Muscle layer of colon (tissue), 2 donors: Measurements from ENCODE around the gene HPGD.

Source experiments
- H3K27ac ChIP-seq: one replicate; pipeline ENCODE4 v1.7.0; 2013; ENCODE audit warnings: low read depth, mild to moderate bottlenecking, low read length, moderate library complexity
- H3K27me3 ChIP-seq, 2 donors: one replicate each; pipeline ENCODE4 v1.7.0; 2013; ENCODE audit warnings: low read length in 2 of 2, mild to moderate bottlenecking in 2 of 2; ENCODE audit not compliant: insufficient read depth in 2 of 2, control insufficient read depth in 1 of 2
- H3K36me3 ChIP-seq: one replicate; pipeline ENCODE4 v1.7.0; 2013; ENCODE audit warnings: mild to moderate bottlenecking, low read length; ENCODE audit not compliant: insufficient read depth
- H3K4me1 ChIP-seq: one replicate; pipeline ENCODE4 v1.7.0; 2013; ENCODE audit warnings: mild to moderate bottlenecking, low read length; ENCODE audit not compliant: insufficient read depth
- H3K4me3 ChIP-seq, 2 donors: one replicate each; pipeline ENCODE4 v1.7.0; 2013; ENCODE audit warnings: low read length in 2 of 2, low read depth in 1 of 2, mild to moderate bottlenecking in 1 of 2, moderate library complexity in 1 of 2
- H3K9ac ChIP-seq: one replicate; pipeline ENCODE4 v1.7.0; 2013; ENCODE audit warnings: low read length
- H3K9me3 ChIP-seq: one replicate; pipeline ENCODE4 v1.7.0; 2013; ENCODE audit warnings: mild to moderate bottlenecking, low read length
- donor health status: abdominal sarcoma.
- donor health status: Adenocarcinoma of cecum.

HPGD gene

DNA sequence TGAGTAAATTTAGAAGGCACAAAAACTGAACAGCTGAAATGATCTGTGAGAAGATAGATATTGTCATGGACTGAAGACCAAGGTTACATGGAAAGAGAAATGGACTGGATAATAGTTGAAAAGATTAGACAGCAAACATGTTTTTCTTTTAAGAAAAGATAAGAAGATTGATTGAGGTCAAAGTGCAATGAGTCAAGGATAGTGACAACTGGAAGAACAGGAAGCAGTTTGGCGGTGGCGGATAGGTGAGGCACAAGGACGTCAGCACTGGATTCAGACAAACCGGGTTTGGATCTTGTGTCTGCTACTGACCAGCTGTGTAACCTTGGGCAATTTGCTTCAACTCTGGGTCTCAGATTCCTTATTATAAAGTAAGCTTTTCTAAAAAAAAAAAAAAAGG, 2.0 kb upstream of the HPGD start:
- Histone ChIP-seq H3K4me3 (no peak overlapping the region), H3K9ac (no peak overlapping the region), H3K27me3 (no peaks in the 10 kb centered on the region)

DNA sequence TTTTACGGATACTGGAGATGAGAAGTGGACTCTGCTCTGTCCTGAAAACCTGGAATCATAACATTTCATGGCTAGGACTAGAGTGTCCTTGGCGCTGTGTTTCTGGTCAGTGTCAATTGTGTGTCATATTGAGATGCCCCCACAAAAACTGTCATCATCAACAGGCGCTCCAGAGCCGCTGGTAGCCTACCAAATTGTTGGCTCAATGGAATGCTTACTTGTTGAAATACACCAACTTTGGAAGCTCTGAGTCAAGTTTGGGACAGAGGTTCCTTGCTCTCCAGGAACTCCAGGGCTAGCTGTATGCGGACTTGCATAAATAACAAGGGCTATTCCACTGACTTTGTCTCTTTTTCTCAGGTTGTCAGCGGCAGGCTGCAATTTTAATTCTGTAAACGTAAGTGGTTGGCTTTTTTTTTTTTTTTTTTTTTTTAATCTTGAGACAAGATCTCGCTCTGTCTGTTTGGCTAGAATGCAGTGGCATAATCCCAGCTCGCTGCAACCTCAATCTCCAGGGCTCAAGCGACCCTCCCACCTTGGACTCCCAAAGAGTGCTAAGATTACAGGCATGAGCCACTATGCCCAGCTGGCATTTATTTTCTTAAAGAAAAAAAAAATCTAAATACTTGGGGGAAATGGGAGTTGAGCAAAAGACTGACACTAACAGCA, 871 bp upstream of the HPGD start:
- no peaks in the 10 kb centered on the region for H3K36me3 ChIP-seq
- peak overlapping the region; percentile 92 for H3K4me3 ChIP-seq
- no peaks in the 10 kb centered on the region for H3K27me3 ChIP-seq
- peak overlapping the region; percentile 77 for H3K9ac ChIP-seq
- H3K4me1 ChIP-seq, result peaks cover 12% of the 10 kb centered on the region
- H3K27ac ChIP-seq, result peak overlapping the region; percentile 71
- no peaks in the 10 kb centered on the region for H3K9me3 ChIP-seq

More for the DNA sequence above, 2.0 kb upstream of the HPGD start:
- Histone ChIP-seq H3K9me3 (no peaks in the 10 kb centered on the region), H3K4me1 (peaks cover 12% of the 10 kb centered on the region), H3K36me3 (no peaks in the 10 kb centered on the region), H3K27ac (no peak overlapping the region)

DNA sequence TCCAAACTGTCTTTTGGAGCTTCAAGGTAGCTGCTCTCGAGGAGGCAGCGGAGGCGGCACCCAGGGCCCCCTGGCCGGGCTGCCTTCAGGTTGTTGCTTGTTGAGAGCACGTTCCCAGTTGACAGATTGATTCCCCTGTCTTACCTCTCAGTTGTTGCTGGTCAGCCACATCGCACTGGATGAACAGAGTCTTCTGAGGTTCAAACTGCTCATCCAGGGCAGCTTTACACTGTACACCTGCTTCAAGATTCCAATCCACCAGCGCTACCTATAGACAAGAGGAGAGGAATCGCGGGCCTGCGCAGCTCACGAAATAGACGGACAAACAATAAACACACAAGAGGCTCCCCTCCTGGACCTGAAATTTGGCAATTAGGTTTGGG, 497 bp downstream of the HPGD start:
- Histone ChIP-seq H3K36me3 (no peaks in the 10 kb centered on the region), H3K27me3 (no peaks in the 10 kb centered on the region), H3K4me1 (peaks cover 12% of the 10 kb centered on the region), H3K27ac (peak overlapping the region; percentile 71), H3K9ac (peak overlapping the region; percentile 77), H3K4me3 (peak overlapping the region; percentile 92), H3K9me3 (no peaks in the 10 kb centered on the region)

DNA sequence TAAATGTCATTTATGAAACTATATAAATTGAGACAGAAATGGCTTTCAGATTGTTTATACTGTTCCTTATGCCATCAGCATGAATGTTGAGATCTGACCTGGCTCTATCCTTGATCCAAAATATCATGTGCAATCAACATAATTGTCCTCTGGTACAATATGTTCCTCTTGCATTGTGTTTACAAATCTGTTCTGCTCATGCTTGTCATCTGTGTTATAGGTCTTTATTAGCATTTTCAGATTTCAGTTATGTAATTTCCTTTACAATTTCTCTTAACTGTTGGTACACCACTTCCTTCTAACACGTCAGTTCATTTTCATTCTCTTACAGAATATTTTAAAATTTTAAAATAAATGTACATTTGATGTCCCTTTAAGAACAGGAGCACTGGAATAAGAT, 1.6 kb downstream of the HPGD start:
- peaks cover 12% of the 10 kb centered on the region for H3K4me1 ChIP-seq
- H3K9me3 ChIP-seq, result no peaks in the 10 kb centered on the region
- H3K36me3 ChIP-seq, result no peaks in the 10 kb centered on the region
- no peak overlapping the region for H3K9ac ChIP-seq
- H3K27ac ChIP-seq, result peak overlapping the region; percentile 53
- H3K27me3 ChIP-seq, result no peaks in the 10 kb centered on the region
- no peak overlapping the region for H3K4me3 ChIP-seq

DNA sequence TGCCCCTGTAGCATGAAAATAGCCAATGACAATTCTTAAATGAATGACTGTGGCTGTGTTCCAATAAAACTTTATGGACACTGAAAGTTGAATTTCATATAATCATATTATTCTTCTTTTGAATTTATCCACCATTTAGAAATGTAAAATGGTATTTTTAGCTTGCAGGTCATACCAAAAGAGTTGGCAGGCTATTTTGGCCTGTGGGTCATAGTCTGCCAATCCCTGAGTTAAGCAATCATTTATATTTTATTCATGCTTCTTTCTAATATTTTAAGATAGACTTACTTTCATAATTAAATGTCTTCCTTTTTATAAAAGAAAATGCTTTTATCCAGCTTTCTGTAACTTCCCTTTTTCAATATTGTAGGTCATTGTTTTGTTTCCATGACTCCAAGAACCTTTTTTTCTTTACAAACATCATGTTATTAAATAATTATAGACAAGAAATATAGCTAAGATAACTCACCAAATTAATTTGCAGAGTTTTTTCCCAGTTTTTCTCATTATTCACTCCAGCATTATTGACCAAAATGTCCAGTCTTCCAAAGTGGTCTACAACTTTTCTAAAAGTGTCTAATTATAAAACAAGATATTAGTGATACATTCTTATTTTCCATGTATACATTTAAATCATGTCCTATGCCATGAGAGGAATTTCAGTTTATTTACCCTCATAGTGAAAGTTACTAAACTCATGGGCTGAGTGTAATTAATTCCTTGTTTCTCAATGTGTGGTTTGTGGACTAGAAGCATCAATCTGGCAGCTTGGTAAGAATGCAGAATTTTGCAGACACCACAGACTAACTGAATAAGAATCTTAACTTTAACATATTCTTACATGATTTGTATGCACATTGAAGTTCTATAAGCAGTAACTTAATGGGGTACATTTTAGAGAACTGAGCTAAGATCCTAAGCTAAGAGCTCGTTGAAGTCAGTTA, 4.5 kb downstream of the HPGD start:
- H3K27ac ChIP-seq, result no peak overlapping the region
- no peaks in the 10 kb centered on the region for H3K9me3 ChIP-seq
- H3K36me3 ChIP-seq, result no peaks in the 10 kb centered on the region
- peaks cover 5% of the 10 kb centered on the region for H3K4me1 ChIP-seq
- H3K4me3 ChIP-seq, result no peak overlapping the region
- H3K9ac ChIP-seq, result no peak overlapping the region
- no peaks in the 10 kb centered on the region for H3K27me3 ChIP-seq

DNA sequence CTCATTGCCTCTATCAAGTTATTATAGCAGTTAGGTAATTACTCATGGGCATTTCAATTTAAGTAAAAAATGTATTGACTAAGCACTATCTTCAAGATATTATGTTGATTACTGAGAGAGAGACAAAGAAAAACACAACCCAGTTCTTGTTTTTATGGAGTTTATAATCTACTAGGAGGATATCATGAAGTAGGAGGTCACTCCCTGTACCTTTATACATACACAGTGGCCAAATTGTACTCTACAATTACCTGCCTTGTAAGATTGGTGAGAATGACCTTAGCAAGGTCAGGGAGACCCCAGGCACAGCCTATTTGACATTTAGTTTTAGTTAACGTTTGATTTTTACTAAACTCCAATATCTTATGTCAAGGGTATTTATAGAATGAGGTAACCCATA, 5.5 kb downstream of the HPGD start:
- Histone ChIP-seq H3K4me3 (no peak overlapping the region), H3K27me3 (no peaks in the 10 kb centered on the region), H3K27ac (no peak overlapping the region)

DNA sequence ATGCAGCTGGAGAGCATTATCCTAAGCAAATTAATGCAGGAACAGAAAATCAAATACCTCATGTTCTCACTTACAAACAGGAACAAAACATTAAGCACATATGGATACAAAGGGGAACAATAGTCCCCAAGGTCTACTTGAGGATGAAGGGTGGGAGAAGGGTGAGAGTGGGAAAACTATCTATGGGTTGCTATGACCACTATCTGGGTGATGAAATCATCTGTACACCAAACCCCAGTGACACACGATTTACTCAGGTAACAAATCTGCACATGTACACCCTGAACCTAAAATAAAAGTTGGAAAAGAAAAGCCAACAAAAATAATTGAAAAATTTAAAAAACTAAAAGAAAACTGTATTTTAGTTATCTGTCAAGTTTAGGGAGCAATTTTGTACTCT, 5.9 kb downstream of the HPGD start:
- no peaks in the 10 kb centered on the region for H3K27me3 ChIP-seq
- no peaks in the 10 kb centered on the region for H3K9me3 ChIP-seq
- H3K36me3 ChIP-seq, result no peaks in the 10 kb centered on the region
- H3K4me3 ChIP-seq, result no peak overlapping the region
- no peak overlapping the region for H3K9ac ChIP-seq
- H3K4me1 ChIP-seq, result peaks cover 5% of the 10 kb centered on the region
- no peak overlapping the region for H3K27ac ChIP-seq

More for the DNA sequence above, 5.5 kb downstream of the HPGD start:
- H3K9ac ChIP-seq, result no peak overlapping the region
- no peaks in the 10 kb centered on the region for H3K36me3 ChIP-seq
- H3K4me1 ChIP-seq, result peaks cover 5% of the 10 kb centered on the region
- no peaks in the 10 kb centered on the region for H3K9me3 ChIP-seq

DNA sequence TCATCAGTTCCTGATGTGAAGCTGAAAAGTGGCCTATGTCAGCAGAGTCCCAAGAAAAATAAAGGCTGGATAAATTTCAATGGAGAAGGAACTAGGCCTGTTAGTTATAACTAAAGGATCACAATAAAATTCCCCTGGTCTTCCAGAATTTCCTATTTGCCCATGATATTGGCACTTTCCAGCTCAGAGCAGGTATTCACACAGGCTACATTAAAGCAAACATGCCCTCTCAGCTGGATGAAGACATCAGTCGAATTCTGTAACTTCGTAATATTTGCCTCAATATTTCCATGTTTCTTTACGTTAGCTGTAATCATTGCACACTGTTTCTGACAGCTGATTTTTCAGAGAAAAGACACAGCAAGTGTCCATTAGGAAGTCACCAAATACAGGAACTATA, 9.5 kb downstream of the HPGD start:
- H3K27me3 ChIP-seq, result no peaks in the 10 kb centered on the region
- H3K27ac ChIP-seq, result no peak overlapping the region
- H3K4me1 ChIP-seq, result no peaks in the 10 kb centered on the region
- no peak overlapping the region for H3K9ac ChIP-seq
- no peak overlapping the region for H3K4me3 ChIP-seq
- no peaks in the 10 kb centered on the region for H3K36me3 ChIP-seq
- H3K9me3 ChIP-seq, result no peaks in the 10 kb centered on the region

DNA sequence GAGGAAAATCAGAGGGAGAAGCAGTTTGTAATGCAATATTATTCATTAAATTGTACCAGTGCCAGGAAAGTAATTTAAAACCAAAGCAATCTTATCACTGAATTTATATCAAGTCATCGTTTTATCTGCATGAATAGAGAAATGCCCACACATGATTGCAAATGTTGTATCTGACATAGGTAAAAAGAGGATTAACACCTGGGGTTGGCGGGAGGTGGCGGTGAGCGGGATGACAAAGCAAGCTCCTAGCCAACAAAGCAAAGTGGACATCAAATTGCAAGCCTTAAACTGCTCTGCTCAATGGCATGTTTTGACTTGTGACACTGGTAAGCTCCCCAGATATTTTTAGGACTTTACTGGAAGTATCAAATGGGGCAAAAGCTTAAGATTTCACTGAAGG, 16.4 kb downstream of the HPGD start:
- Histone ChIP-seq H3K9ac (no peak overlapping the region), H3K4me1 (no peaks in the 10 kb centered on the region), H3K27ac (no peak overlapping the region), H3K27me3 (no peaks in the 10 kb centered on the region), H3K4me3 (no peak overlapping the region), H3K36me3 (peaks cover 26% of the 10 kb centered on the region), H3K9me3 (no peaks in the 10 kb centered on the region)

DNA sequence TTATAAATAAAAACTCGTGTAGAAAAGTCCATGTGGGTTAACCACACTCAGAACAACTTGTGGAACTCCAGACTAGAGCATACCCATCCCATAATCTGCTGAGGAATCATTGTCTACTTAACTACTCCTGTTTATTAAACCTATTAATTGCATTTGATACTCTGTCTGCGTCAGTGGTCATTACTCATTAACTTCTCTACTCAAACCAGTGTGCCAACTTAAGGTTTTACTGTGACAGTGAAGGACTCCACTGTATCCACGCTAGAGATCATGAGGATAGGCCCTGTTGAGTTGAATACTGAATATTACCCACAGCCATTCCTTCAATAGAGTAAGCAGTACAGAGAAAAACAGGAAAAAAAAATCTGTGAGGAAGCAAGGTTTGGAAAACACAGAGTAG, 17.3 kb downstream of the HPGD start:
- no peak overlapping the region for H3K27ac ChIP-seq
- H3K4me1 ChIP-seq, result no peaks in the 10 kb centered on the region
- no peaks in the 10 kb centered on the region for H3K9me3 ChIP-seq
- H3K27me3 ChIP-seq, result no peaks in the 10 kb centered on the region
- no peak overlapping the region for H3K9ac ChIP-seq
- no peak overlapping the region for H3K4me3 ChIP-seq
- peaks cover 26% of the 10 kb centered on the region for H3K36me3 ChIP-seq

DNA sequence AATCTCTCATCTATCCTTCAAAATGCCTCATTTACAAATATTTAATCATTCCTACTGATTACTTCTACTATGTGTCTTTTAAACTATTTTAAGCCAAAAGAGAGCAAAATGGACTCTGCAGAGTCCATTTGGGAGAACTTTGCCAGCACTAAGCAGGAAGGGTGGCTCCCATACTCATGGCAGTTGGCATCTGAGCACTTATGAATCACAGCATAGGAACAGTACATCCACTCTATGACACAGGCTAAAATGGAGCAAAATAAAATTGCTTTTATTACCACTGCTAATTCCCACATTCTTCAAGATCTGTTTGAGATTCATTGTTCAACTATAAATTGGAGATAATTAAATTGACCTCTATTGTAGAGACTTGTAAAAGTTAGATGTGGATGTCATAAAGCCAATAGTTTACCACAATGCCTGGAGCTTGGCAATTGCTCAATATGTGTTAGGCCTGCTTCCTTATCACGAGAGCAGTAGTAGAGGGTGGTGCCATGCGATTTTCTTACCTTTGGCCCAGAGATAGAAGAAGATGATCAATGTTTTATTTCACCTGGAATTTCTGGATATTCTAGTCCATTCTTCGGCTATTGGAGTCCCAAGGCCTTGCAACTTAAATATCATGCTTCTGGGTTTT, 19.1 kb downstream of the HPGD start:
- Histone ChIP-seq H3K4me1 (peaks cover 10% of the 10 kb centered on the region), H3K9ac (no peak overlapping the region), H3K27ac (no peak overlapping the region), H3K4me3 (no peak overlapping the region), H3K9me3 (no peaks in the 10 kb centered on the region), H3K27me3 (no peaks in the 10 kb centered on the region), H3K36me3 (peaks cover 26% of the 10 kb centered on the region)
